T-helper 2 cell treated with Interferon-gamma antibody and Interleukin-4, amounts not matched to agents 100 ng/mL and 5 ng/mL, for 36 hours (primary cell): ENCODE measurements around the gene TXNDC8. TPM values are rescaled to one million over a fixed set of nuclear protein-coding genes. Genes with fewer than 3 reads are reported as not detected.

Source experiments
- total RNA-seq: library from RNA; stranded (reverse); gene quantifications from 2 replicates; pipeline ENCODE4 v1.2.3, GENCODE V29; 2022

The TXNDC8 gene
- total RNA-seq, 1 donor from 2014 or later = not detected

Other genes with a start within 250 kb of the TXNDC8 start
- gene C9orf152, start 129.7 kb downstream of the TXNDC8 start, total RNA-seq = 0.07 TPM in 1 of 2 replicates, not detected in the other
- gene TXN, start 81.4 kb downstream of the TXNDC8 start, total RNA-seq = 305 and 311 TPM in 2 replicates
- gene SVEP1, start 241.9 kb upstream of the TXNDC8 start, total RNA-seq = not detected in 2 replicates